ENCODE measurements around the gene WDR77.

The WDR77 gene

DNA sequence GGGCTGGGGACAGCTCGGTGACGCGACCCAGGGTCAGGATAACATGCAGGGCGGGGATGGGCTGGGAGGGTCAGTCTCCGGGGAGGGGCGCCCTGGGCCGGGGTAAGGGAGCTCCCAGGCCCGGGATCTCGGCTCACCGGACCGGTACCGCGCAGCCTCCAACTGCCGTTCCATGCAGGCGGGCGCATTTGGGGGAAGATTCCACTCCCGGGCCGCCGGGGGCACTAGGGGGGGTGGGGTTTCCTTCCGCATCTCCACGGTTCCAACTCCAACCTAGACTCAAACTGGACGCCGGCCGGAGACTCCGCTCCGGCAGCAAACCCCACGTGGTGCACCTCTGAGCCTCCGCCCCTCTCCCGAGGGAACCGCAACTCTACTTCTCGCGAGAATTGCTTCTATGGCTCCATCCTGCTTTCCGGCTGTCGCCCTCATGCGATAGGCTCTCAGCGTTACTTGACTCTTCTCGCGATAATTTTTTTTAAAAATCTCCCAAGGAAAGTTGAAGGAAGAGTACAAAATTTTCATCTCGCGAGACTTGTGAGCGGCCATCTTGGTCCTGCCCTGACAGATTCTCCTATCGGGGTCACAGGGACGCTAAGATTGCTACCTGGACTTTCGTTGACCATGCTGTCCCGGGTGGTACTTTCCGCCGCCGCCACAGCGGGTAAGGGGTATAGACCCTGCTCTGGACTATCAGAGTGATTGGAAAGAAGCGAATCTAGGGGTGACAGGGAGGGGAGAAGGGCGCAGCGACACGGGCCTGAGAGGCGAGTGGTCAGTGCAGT, at the start of gene WDR77, which contains the start of gene ATP5PB:
Gene WDR77, minus strand, starts transcription at position 339 of the 785 bp plus-strand sequence. Its CDS starts 87 bp downstream, at position 252.
Gene ATP5PB, plus strand, starts transcription at position 547 of the 785 bp plus-strand sequence. Its CDS starts 78 bp downstream, at position 625.
- DNase-seq: peak; percentile 99 to 100

DNA sequence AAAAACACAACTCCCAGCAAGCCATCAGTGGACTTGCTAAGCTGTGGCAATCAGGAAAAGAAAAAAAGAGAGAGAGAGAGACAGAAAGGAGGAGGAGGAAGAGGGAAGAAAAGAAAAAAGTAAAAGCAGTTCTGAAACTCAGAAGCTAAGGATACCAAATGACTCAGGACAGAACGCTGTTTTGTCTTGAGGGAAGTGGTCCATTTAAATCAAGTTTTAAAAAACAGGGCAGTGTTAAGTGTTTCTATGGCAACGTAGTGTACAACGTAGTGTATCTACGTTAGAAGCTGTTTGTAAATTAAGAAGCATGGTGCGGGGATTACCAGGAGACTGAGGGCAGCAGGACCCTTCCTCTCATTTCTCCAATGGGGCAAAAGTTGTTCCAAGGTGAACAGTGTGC, 48.5 kb upstream of the WDR77 start:
- no peak for DNase-seq

DNA sequence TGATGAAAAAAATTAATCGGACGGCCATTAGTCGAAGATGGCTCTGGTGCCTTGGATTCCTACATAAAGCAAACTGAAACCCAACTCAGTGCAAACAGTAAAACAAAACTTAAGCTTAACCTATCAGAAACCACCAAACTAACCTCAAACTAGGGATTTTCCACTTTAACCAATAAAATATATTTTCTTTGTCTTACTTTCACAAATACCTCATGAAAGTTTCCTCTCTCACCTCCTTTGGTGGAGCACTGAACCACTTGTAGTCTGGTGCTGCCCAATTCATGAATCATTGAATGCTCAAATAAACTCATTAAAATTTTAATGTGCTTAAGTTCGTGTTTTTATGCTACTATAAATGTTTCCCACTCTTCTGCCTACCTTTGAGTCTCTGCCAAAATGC, 47.3 kb upstream of the WDR77 start:
- DNase-seq: no peak

DNA sequence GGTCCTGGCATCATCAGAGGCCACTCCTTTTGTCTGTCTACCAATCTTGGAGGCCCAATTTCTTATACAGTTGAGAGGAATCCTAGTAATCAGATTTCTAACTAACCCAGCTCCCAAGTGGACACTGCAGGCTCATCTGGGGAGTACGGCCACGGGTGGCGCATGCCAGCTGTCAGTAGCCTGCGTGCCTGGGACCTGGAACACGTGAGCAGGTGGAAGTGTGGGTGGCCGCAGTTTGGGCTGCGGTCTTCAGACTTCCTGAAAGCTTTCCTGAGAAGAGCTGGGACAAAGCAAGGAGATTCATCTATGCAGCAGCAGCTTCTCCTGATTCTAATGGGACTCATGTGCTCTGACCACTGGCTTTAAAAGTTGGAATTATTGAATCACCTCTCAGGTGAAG, 42.0 kb upstream of the WDR77 start:
- no peak for DNase-seq

DNA sequence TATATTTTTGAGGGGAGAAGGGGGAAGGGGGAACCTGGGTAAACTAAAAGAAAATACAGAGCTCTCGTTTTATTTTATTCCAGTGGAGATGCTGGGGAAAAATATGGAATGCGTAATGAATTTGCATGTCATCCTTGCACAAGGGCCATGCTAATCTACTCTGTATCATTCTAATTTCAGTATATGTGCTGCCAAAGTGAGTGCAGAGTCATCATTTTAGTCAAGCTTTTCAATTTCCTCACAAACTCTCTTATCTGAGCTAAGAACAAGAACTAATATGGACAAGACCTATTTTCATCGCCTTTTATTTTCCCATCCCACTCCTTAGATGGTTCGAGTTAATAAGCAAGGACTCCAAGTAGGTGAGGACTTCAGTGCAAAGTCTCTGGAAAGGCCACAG, 41.2 kb upstream of the WDR77 start:
- no peak for DNase-seq

DNA sequence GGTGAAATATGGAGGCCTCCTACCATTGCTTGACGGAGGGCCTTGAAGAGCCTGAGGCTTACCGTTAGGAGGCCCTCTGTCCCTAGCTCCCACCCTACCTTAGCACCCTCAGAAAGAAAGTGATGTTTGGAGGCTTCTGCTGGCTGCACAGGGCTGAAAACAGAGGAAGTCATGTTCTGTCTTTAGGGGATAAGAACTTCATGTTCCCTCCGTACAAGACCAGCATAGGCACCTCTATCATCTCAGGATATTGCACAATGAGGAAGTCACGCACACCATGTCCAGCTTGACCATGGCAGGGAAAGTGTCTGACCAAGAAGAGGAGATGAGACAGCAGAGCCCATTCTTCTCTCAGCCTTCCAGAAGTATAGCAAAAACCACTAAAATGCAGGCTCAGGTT, 40.5 kb upstream of the WDR77 start:
- DNase-seq: no peak

DNA sequence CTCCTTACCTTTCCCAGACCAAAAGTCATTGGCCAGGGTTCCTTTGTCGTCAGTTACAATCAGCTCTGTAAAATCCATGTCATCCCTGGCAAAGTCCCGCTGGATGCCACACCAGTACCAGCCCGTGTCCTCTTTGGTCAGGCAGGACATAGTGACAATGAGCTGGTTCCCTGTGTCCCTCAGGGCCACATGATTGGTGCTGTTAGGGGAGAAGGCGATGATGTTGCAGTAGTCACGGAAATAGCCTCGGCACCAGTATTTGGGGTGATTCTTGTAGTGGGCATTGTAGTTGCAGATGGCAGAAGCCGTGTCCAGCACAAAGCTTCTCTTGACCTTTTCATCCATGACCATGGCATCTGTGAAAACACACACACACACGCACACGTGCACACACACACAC, 39.6 kb upstream of the WDR77 start:
- DNase-seq: no peak

DNA sequence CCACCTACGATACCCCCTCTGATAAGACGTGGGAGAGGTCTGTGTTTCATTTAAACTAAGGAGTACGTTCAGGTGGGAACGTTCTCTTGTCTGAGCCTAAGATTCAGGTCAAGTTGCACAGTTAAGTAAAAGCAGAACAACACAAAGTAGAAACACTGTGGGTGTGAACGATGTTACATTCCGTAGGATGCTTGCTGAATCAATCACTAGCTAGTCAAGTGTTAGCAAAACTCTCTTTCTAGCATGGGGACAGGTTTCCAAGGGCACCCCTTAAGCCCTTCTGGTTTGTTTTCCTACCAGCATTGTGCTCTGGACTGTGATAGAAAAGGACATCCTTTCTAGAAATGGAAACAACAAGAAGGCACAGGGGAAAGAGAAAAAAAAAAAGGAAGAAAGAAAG, 38.1 kb upstream of the WDR77 start:
- no peak for DNase-seq

DNA sequence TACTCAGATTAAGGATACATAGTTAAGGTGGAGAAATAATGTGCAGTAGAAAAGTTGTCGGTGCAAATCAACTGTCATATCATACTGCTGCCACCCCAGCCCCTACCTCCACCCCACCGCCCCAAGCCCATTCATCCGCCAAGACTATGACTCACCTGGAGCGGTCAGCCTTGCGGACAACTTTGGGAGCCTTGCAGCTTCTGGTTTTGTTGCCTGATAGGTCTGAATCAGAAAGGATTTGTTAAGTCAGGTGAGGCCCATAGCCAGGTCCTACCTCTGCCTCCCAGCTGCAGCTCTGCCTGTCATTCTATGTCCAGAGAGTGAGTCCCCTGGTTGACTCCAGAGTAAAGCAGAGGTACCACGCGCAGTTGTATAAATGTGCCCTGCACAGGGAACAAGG, 37.4 kb upstream of the WDR77 start:
- no peak for DNase-seq

DNA sequence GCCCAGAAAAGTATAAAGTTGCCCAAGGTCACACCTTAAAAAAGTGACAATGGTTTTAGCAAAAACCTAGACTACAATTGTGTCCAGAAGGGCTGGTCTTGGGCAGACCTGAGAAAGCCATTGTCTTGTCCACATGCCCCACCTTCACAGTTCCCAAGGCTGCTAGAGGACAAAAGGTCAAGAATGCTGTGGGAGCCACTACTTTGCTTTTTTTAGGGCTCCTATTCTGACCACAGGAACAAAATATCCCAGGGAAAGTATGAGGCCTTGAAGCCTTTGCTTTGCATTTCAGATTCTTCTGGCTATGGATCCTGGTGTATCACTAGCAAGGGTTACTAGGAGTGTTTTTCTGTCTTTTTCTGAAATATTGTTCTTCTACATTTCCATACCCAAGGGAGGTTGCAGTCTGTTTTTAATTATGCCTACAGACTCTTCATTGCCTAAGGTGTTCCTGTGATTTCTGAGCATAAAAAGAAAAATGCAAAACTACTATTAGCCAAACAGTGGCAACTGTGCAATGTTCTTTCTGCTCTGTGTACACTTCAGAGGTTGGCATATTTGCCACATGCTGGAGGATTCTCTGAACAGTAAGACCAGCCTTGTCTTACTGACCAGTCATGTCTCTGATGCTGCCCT, 35.5 kb upstream of the WDR77 start:
- DNase-seq: no peak

DNA sequence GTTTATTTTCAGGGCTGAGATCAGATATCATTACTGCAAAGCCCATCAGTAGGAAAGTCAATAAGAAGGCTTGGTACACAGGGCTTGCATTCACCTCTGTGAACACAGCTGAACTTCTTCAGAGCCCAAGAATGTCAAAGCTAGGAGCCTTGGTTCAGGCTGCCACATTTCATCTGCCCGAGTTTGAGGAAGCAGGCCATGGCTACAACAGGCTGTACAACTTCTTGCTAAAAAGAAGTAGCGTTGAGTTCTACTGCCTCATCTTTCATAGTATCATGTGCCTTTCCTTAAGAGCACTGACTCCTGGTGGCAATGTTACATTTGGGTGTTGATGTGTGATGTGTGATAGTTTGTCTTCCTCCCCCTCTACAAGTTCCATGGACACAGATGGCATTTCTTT, 34.8 kb upstream of the WDR77 start:
- no peak for DNase-seq

DNA sequence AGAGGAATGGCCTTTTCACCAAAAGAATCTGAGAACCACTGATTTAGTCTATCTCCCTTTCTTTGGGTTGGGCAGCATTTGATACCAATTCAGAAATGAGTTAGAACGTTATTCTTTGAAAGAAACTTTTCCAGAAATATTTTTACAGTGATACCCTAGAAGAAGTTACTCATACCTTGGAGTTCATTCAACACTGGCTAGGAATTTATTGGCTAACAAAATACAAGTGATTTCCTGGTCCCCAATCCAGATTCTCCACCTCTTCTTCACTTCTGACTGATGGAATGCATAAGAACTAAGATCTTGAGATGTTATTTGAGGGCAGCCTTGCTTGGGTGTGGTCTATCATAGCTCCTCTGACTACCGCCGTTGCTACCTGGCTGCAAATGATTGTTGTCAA, 34.1 kb upstream of the WDR77 start:
- DNase-seq: no peak

DNA sequence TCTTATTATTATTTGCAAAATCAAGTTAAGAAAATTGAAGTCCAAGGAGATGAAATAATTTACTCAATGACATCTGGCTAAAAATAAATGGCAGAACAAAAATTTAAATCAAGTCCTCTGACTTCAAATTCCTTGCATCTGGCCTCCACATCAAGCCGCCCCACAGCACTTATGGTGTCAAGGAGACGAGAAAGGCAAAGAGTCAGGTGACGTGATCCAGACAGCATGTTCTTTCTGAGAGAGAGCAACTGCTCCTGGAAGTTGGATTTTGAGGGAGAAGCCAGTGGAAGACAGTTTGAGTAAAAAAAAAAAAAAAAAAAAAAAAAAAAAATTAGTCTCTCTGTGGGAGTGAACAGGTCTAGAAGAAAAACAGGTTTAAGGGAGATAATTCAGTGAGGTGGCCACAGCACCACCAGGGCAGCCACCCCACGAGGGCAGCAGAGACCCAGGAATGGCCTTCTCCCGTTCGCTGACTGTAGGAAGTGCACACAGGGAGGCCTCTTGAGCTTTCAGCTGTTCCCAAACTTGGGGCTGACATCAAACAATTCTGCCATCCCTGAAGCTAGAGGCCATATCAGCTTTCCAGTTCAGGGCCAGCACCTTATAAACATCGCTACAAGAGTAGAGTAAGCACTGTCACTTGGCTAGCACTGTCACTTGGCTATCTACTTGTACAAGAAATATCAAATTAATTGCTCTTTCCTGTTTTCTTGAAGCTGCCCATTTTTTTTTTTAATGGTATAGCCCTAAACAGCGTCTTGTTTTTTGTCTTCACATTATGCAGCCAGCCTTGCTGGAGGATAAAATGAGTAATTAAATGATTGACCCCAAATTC, 32.5 kb upstream of the WDR77 start:
- peak; percentile 13 to 77 for DNase-seq

DNA sequence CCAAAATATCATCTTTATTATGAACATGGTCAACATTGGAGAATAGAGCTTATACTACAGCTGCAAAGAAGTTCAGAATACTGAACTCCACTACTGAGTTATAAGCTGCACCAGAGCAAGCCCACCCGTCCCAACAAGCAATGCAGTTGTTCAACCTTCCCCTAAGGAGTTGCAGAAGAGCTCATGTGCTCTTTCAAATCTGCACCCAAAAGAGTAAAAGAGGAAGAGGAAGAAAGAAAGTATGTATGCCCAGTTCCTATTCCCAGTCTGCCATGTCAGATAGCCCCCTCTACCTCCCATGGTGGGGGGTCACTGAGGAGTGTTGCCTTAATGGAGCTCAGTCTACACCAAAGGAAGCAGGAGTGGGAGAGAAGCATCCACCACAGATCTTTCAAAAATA, 31.6 kb upstream of the WDR77 start:
- no peak for DNase-seq

DNA sequence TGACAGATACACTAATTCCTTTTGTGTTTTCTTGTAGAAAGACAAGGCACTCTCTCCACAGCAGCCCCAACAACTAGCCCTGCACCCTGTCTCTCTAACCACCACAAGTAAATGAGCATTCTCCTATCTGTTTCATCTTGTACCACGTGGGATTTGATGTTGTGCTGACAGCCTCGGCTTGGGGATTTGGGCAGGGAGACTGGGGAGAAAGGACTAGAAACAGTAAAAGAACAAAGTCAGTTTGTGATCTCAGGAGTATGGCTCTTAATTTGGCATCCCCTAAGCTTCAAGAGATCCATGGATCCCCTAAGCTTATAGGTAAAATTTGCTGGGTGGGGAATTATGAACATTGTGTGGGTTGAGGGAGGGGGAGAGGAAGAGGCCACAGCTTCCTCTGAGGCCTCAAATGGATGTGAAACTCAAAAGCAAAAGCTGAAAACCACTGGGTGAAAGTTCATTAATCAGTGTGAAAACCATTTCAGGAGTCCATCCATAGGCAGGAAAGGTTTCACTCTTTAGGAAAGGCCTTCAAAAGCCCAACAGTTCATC, 27.8 kb upstream of the WDR77 start:
- no peak for DNase-seq

DNA sequence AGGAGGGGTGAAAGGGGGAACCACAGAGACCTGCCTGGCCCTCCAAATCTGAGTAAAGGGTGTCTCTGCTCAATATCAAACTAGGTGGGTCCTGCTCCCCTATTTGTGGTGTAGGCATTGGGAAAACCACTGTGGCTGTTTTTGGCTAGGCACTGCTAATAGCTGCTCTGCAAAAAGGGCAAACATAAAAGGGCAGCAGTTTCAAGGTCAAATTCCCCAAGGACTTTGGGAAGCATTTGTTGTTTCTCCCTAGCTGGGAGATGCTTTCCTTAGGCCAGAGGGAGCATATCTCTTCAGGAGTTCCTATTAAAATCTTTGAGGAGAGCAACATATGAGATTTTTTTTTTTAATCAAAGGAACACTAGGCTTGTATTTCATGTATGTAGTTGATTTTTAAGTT, 27.2 kb upstream of the WDR77 start:
- DNase-seq: no peak

DNA sequence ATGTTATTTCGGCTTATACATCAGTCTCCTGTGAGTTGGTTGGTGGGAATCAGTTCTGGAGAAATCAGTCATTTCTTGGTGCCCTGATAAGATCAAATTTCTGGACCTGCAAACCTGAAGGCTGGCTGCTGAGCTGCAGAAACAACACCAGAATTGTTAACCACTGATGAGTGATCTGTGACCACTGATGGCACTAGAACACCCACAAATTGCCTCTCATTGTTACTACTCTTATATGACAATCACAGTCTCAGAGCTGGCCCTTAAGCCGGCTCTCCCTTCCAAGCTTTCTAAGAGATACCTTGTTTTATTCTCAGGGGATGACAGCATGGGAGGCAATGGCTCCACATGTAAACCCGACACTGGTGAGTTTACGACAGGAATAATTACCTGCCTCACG, 26.6 kb upstream of the WDR77 start:
- DNase-seq: no peak

DNA sequence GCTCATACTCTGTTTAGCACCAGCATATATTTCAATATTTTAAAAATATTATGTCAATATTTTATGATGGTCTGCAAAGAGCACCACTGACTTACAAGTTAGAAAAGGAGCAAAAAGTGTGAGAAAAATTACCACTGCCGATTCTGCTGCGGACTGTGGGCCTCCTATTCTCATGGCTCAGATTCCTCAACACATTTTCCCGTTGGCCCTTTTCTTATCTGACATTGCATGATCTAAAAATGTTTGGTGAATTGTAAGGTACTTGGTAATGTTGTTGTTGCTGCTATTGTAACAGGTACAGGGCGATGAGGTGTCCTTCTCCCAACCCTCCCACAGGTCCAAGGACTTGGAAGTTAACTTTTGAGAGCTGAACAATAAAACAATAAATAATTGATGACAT, 25.5 kb upstream of the WDR77 start:
- no peak for DNase-seq

DNA sequence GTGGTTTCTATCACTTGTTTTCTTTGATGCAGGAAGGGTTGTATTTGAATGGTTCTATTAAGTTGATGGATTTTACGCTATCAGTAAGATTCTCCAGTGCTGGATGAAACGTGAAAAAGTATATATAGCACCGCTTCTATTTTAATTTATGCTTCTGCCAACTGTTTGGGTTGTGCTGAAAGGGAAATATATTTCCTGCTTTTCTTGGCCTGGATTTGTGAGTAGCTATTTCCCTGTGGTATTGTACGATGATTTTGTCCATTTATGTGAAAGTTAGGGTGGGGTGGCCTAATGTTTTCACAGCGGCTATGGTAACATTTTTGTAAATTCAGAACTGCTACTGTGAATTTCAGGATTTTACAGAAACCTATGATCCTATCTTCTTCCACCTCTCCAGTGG, 25.1 kb upstream of the WDR77 start:
- DNase-seq: no peak

DNA sequence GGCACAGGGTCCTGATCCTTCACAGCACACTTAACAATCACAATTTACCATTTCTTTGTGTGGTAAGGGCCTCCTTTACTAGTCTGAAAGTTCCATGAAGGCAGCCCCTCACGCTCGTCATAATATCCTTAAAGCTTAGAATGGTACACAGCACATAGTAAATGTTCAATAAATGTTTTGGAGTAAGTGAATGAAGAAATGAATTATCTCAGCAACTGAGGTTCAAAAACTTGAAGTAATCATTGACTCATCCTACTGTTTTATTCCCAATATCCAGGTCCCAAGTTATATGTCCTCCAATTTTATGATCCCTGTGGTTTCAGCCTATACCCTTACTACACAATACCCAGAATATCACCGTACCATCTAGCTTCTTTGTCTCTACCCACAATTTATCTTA, 22.5 kb upstream of the WDR77 start:
- no peak for DNase-seq

DNA sequence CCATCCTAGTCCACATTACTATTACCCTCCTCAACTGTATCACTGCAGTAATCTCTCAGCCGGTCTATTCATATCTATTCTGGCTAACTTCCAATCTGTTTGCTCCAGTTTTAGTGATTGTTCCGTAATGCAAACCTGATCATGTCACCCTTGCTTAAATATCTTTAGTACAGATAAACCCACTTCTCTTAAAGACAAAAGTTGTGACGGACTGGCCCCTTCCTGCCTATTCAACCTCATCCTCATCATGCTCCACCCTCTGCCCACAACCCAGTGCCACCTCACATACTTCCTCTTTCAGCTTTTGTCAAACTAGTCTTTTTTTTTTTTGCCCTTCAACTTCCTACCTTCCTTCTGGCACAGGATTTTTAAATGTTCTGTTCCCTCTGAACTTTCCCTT, 22.0 kb upstream of the WDR77 start:
- no peak for DNase-seq

DNA sequence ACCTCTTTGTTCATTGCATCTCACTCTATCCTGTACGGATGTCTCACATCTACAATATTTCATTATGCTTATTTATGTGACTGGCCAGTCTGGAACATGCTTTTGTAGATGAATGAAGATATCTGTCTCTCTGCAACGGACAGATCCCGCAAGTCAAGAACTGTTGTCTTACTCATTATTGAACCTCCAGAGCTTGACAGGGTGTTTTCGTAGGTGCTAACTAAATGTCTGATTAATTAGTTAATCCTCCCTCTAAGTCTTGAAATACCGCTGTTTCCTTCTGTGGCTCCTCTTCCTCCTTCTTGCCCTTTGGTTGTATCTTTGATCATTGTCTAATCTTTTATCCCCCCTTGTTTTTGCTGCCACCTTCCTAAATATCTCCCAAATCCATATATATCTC, 21.5 kb upstream of the WDR77 start:
- no peak for DNase-seq

DNA sequence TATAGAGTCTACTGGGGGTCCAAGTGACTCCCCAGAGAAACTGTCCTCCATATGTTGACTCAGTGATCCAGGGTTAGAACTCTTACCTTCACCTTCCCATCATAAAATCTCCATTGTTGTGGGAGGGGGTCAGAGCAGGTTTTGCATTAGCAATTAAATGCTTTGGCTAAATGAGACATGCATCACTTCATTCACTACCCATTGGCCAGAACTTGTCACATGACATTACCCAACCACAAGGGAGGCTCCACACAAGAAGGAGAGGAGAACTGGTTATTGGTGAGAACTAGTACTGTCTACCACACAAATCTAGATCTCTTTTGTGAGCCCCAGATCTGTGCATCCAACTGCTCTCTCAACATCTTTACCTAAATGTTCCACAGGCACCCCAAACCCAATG, 20.5 kb upstream of the WDR77 start:
- no peak for DNase-seq

DNA sequence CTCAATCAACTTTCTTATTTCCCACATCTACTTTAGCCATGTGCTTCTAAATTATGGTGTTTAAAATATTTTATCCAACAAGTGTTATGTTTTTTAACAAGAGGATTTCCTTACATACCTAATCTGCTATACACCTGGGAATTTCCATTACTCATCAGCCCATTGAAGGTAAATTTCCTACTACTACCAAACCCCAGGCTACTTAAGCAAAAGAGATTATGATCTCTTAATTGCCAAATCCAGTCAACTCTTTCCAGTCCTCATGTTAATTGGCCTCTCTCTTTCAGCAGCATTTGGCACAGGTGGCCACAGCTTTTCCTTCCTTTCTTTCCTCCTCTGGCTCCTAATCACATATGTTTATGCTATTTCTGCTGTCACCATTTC, 19.7 kb upstream of the WDR77 start:
- DNase-seq: no peak

Measured in NCI-H526 (cell line).